Mesenchymal stem cell (in vitro differentiated cells and primary cell): ENCODE results near the gene PSMG4.

Experiments used
- DNase-seq: peaks from one replicate; pipeline ENCODE4 v3.0.0-alpha.2; 2013
- H2AFZ ChIP-seq: one replicate; pipeline ENCODE4 v1.6.1; 2013; ENCODE audit warnings: low read depth, mild to moderate bottlenecking, control low read depth, inconsistent platforms, low read length, moderate library complexity
- H2AK5ac ChIP-seq: 2 replicates; pipeline ENCODE4 v1.6.1; 2013; ENCODE audit warnings: low read length, moderate library complexity, mild to moderate bottlenecking, inconsistent platforms; ENCODE audit not compliant: severe bottlenecking
- H2BK120ac ChIP-seq: one replicate; pipeline ENCODE4 v1.6.1; 2013; ENCODE audit warnings: low read depth, mild to moderate bottlenecking, inconsistent platforms, low read length, moderate library complexity
- H2BK12ac ChIP-seq, 2 experiments: one replicate each; pipeline ENCODE4 v1.6.1; 2013; ENCODE audit warnings: inconsistent platforms in 2 of 2, low read length in 2 of 2, mild to moderate bottlenecking in 2 of 2, moderate library complexity in 2 of 2, control low read depth in 1 of 2
- H2BK15ac ChIP-seq: one replicate; pipeline ENCODE4 v1.6.1; 2013; ENCODE audit warnings: mild to moderate bottlenecking, low read depth, inconsistent platforms; ENCODE audit not compliant: poor library complexity, severe bottlenecking
- H2BK5ac ChIP-seq: 2 replicates; pipeline ENCODE4 v1.6.1; 2013; ENCODE audit warnings: low read depth, mild to moderate bottlenecking, low read length, control low read depth, inconsistent platforms; ENCODE audit not compliant: poor library complexity, severe bottlenecking
- H3K14ac ChIP-seq, 2 experiments: one replicate each; pipeline ENCODE4 v1.6.1; 2013; ENCODE audit warnings: inconsistent platforms in 2 of 2, low read length in 2 of 2, control low read depth in 1 of 2, mild to moderate bottlenecking in 1 of 2, moderate library complexity in 1 of 2
- H3K18ac ChIP-seq, 2 experiments: one replicate each; pipeline ENCODE4 v1.6.1; 2013; ENCODE audit warnings: inconsistent platforms in 2 of 2, low read length in 2 of 2, control low read depth in 1 of 2, low read depth in 1 of 2, mild to moderate bottlenecking in 1 of 2
- H3K23ac ChIP-seq, 2 experiments: one replicate each; pipeline ENCODE4 v1.6.1; 2013; ENCODE audit warnings: inconsistent platforms in 2 of 2, low read length in 2 of 2, mild to moderate bottlenecking in 2 of 2, moderate library complexity in 2 of 2, control low read depth in 1 of 2
- H3K27ac ChIP-seq: 2 replicates; pipeline ENCODE4 v1.5.1; 2013; ENCODE audit warnings: mild to moderate bottlenecking, moderate library complexity, low read length, control low read depth, inconsistent platforms; ENCODE audit not compliant: poor library complexity, severe bottlenecking
- H3K27me3 ChIP-seq, 2 experiments: 2 replicates each; pipeline versions ENCODE4 v1.6.1 to v1.7.0; 2013; ENCODE audit warnings: low read length in 2 of 2, mild to moderate bottlenecking in 2 of 2, moderate library complexity in 2 of 2, control low read depth in 1 of 2, inconsistent platforms in 1 of 2; ENCODE audit not compliant: control insufficient read depth in 1 of 2, insufficient read depth in 1 of 2
- H3K36me3 ChIP-seq, 2 experiments: 2 replicates each; pipeline versions ENCODE4 v1.6.1 to v1.7.0; 2013; ENCODE audit warnings: low read length in 2 of 2, control low read depth in 1 of 2, inconsistent platforms in 1 of 2, low read depth in 1 of 2, mild to moderate bottlenecking in 1 of 2; ENCODE audit not compliant: insufficient read depth in 2 of 2, control insufficient read depth in 1 of 2
- H3K4ac ChIP-seq, 2 experiments: one replicate each; pipeline ENCODE4 v1.6.1; 2013; ENCODE audit warnings: inconsistent platforms in 2 of 2, low read length in 2 of 2, mild to moderate bottlenecking in 2 of 2, moderate library complexity in 2 of 2, control low read depth in 1 of 2, low read depth in 1 of 2
- H3K4me1 ChIP-seq: 2 replicates; pipeline ENCODE4 v1.6.1; 2013; ENCODE audit warnings: low read depth, low read length, control low read depth; ENCODE audit not compliant: control insufficient read depth, insufficient read depth
- H3K4me2 ChIP-seq: 2 replicates; pipeline ENCODE4 v1.6.1; 2013; ENCODE audit warnings: low read length, mild to moderate bottlenecking, inconsistent platforms; ENCODE audit not compliant: poor library complexity, severe bottlenecking
- H3K4me3 ChIP-seq, 2 experiments: 2 replicates each; pipeline versions ENCODE4 v1.5.1 to v1.7.0; 2013; ENCODE audit warnings: low read length in 2 of 2, mild to moderate bottlenecking in 2 of 2, control low read depth in 1 of 2, low read depth in 1 of 2; ENCODE audit not compliant: insufficient read depth in 1 of 2
- H3K79me1 ChIP-seq: replicated peaks from 2 replicates; pipeline ENCODE4 v1.6.1; 2013; ENCODE audit warnings: mild to moderate bottlenecking, control low read depth, low read length, inconsistent platforms; ENCODE audit not compliant: poor library complexity, severe bottlenecking
- H3K9ac ChIP-seq: 2 replicates; pipeline ENCODE4 v1.7.0; 2013; ENCODE audit warnings: mild to moderate bottlenecking, low read length, moderate library complexity
- H3K9me3 ChIP-seq: 2 replicates; pipeline ENCODE4 v1.7.0; 2013; ENCODE audit warnings: mild to moderate bottlenecking, low read length; ENCODE audit not compliant: control insufficient read depth
- H4K8ac ChIP-seq: one replicate; pipeline ENCODE4 v1.6.1; 2013; ENCODE audit warnings: inconsistent platforms, mild to moderate bottlenecking, low read length, moderate library complexity
- H4K91ac ChIP-seq: one replicate; pipeline ENCODE4 v1.6.1; 2013; ENCODE audit warnings: mild to moderate bottlenecking, low read length, inconsistent platforms
- WGBS: methylation state at CpG from one replicate; pipeline ENCODE4 v1.1.7; 2013; ENCODE audit warnings: mixed read lengths; 5-methylcytosine and 5-hydroxymethylcytosine counted together

PSMG4 gene

GRCh38 chr6:3277851-3278416 lies 19.2 kb downstream of the PSMG4 start:
- Histone ChIP-seq H2BK12ac (no peak overlapping the region), H2BK5ac (no peak overlapping the region), H2AFZ (no peak overlapping the region), H2BK15ac (no peak overlapping the region), H3K27me3 (no peaks in the 10 kb centered on the region), H3K9ac (no peak overlapping the region), H2AK5ac (no peak overlapping the region), H3K23ac (no peak overlapping the region), H2BK120ac (no peak overlapping the region), H4K8ac (no peak overlapping the region), H3K4ac (no peak overlapping the region), H3K4me2 (no peak overlapping the region), H3K36me3 (peaks cover 8 to 59% of the 10 kb centered on the region in 2 experiments), H4K91ac (no peak overlapping the region), H3K79me1 (peaks cover 14% of the 10 kb centered on the region), H3K4me3 (no peak overlapping the region), H3K18ac (no peak overlapping the region), H3K9me3 (no peaks in the 10 kb centered on the region), H3K27ac (no peak overlapping the region), H3K14ac (no peak overlapping the region), H3K4me1 (peaks cover 17% of the 10 kb centered on the region)
- DNase-seq, result no peak
- WGBS, result 94% methylated on average over 9 of the region's 9 CpGs

GRCh38 chr6:3278691-3279090 lies 19.9 kb downstream of the PSMG4 start:
- Histone ChIP-seq H3K18ac (no peak overlapping the region), H3K9ac (no peak overlapping the region), H2BK15ac (no peak overlapping the region), H3K4me3 (no peak overlapping the region), H3K27ac (no peak overlapping the region), H3K23ac (no peak overlapping the region), H4K8ac (no peak overlapping the region), H2AK5ac (no peak overlapping the region), H2BK5ac (no peak overlapping the region), H2BK120ac (no peak overlapping the region), H3K36me3 (peaks cover 7 to 58% of the 10 kb centered on the region in 2 experiments), H3K4ac (no peak overlapping the region), H3K9me3 (no peaks in the 10 kb centered on the region), H4K91ac (no peak overlapping the region), H3K4me1 (peaks cover 15% of the 10 kb centered on the region), H3K27me3 (no peaks in the 10 kb centered on the region), H3K4me2 (no peak overlapping the region), H3K14ac (no peak overlapping the region), H3K79me1 (peaks cover 9% of the 10 kb centered on the region), H2BK12ac (no peak overlapping the region), H2AFZ (no peak overlapping the region)
- no peak for DNase-seq
- 89% methylated on average over 4 of the region's 4 CpGs for WGBS

GRCh38 chr6:3280091-3280490 lies 21.3 kb downstream of the PSMG4 start:
- no peak overlapping the region for H3K23ac ChIP-seq
- H3K4me2 ChIP-seq, result no peak overlapping the region
- no peak overlapping the region for H2AFZ ChIP-seq
- no peak overlapping the region for H3K14ac ChIP-seq
- H3K27me3 ChIP-seq, result no peaks in the 10 kb centered on the region
- H3K4me1 ChIP-seq, result peaks cover 15% of the 10 kb centered on the region
- H4K91ac ChIP-seq, result no peak overlapping the region
- peaks cover 7% of the 10 kb centered on the region for H3K79me1 ChIP-seq
- H3K9ac ChIP-seq, result peak overlapping the region; percentile 30
- no peak overlapping the region for H3K18ac ChIP-seq
- no peak overlapping the region for H2BK12ac ChIP-seq
- peaks cover 12 to 58% of the 10 kb centered on the region in 2 experiments for H3K36me3 ChIP-seq
- H2BK5ac ChIP-seq, result no peak overlapping the region
- H4K8ac ChIP-seq, result no peak overlapping the region
- H2BK120ac ChIP-seq, result no peak overlapping the region
- no peaks in the 10 kb centered on the region for H3K9me3 ChIP-seq
- H3K4ac ChIP-seq, result no peak overlapping the region
- H3K27ac ChIP-seq, result no peak overlapping the region
- 86% methylated on average over 14 of the region's 14 CpGs for WGBS
- DNase-seq, result no peak
- no peak overlapping the region for H2BK15ac ChIP-seq
- H2AK5ac ChIP-seq, result no peak overlapping the region
- H3K4me3 ChIP-seq, result no peak overlapping the region

- no peak overlapping the region for H3K27ac ChIP-seq
- no peak overlapping the region for H3K18ac ChIP-seq
- H3K9me3 ChIP-seq, result no peaks in the 10 kb centered on the region
- H2BK12ac ChIP-seq, result no peak overlapping the region
- H2AK5ac ChIP-seq, result no peak overlapping the region
- peaks cover 14 to 60% of the 10 kb centered on the region in 2 experiments for H3K36me3 ChIP-seq
- 87% methylated on average over 11 of the region's 14 CpGs for WGBS
- no peak overlapping the region for H3K4ac ChIP-seq
- H2BK5ac ChIP-seq, result no peak overlapping the region
- no peak overlapping the region for H3K4me2 ChIP-seq
- H3K14ac ChIP-seq, result no peak overlapping the region
- H2AFZ ChIP-seq, result no peak overlapping the region
- H3K27me3 ChIP-seq, result no peaks in the 10 kb centered on the region
- no peak overlapping the region for H3K23ac ChIP-seq
- H3K79me1 ChIP-seq, result peaks cover 7% of the 10 kb centered on the region
- no peak overlapping the region for H2BK15ac ChIP-seq
- peak overlapping the region; percentile 57 for H3K9ac ChIP-seq
- H3K4me1 ChIP-seq, result peaks cover 15% of the 10 kb centered on the region
- H2BK120ac ChIP-seq, result no peak overlapping the region
- H4K8ac ChIP-seq, result no peak overlapping the region
- no peak overlapping the region for H4K91ac ChIP-seq
- no peak for DNase-seq
- no peak overlapping the region for H3K4me3 ChIP-seq
Measured at GRCh38 chr6:3280866-3281465, 22.2 kb downstream of the PSMG4 start.
